Hypothalamus (tissue), 51 donors: ENCODE measurements around the gene PBX2.
"Not testable (repeated sequence)": the region's sequence is repeated elsewhere in the genome, so short reads cannot be mapped to it uniquely, and the experiment has no call there.

ENCODE experiments used
- DNase-seq, 51 donors: peaks; one replicate each; lab custom pipeline; 2025; lab: John Stamatoyannopoulos, UW

The PBX2 gene

GRCh38 chr6:32190054-32190851 is at the start of gene PBX2:
TSS of gene PBX2 (minus strand) at chr6:32190202. CDS start at chr6:32189915, 287 bp downstream.
- DNase-seq: peak in 50 of 51 donors; percentile 25 to 93 (median 82)

GRCh38 chr6:32239462-32239861 is 49.5 kb upstream of the PBX2 start:
- DNase-seq: no peak

- DNase-seq: no peak
Measured at GRCh38 chr6:32234934-32235333, 44.9 kb upstream of the PBX2 start.

- peak in 1 of 51 donors; percentile 3 for DNase-seq
Measured at GRCh38 chr6:32226434-32226833, 36.4 kb upstream of the PBX2 start.

GRCh38 chr6:32224696-32225095 is 34.7 kb upstream of the PBX2 start:
- DNase-seq: no peak

GRCh38 chr6:32223258-32224235 is 33.5 kb upstream of the PBX2 start, which contains the start of gene NOTCH4:
TSS of gene NOTCH4 (minus strand) at chr6:32224067. CDS start at chr6:32223928, 139 bp downstream.
- no peak for DNase-seq

GRCh38 chr6:32222333-32223230 is 32.6 kb upstream of the PBX2 start:
- no peak for DNase-seq

GRCh38 chr6:32220021-32220420 is 30.0 kb upstream of the PBX2 start:
- no peak for DNase-seq

GRCh38 chr6:32218167-32218566 is 28.2 kb upstream of the PBX2 start:
- DNase-seq: no peak

- DNase-seq: no peak
Measured at GRCh38 chr6:32216998-32217397, 27.0 kb upstream of the PBX2 start.

GRCh38 chr6:32216285-32216684 is 26.3 kb upstream of the PBX2 start:
- DNase-seq: no peak

GRCh38 chr6:32215617-32216016 is 25.6 kb upstream of the PBX2 start:
- no peak for DNase-seq

GRCh38 chr6:32214126-32214525 is 24.1 kb upstream of the PBX2 start:
- DNase-seq: no peak

- DNase-seq: no peak
Measured at GRCh38 chr6:32213649-32214048, 23.6 kb upstream of the PBX2 start.

GRCh38 chr6:32212076-32212760 is 22.2 kb upstream of the PBX2 start:
- no peak for DNase-seq

GRCh38 chr6:32211432-32211831 is 21.4 kb upstream of the PBX2 start:
- DNase-seq: not testable (repeated sequence)

GRCh38 chr6:32210191-32210601 is 20.2 kb upstream of the PBX2 start:
- no peak for DNase-seq

- DNase-seq: no peak
Measured at GRCh38 chr6:32208996-32209395, 19.0 kb upstream of the PBX2 start.

- DNase-seq: no peak
Measured at GRCh38 chr6:32204268-32204715, 14.3 kb upstream of the PBX2 start.
